Prostate gland (tissue), 2 donors: Measurements from ENCODE around the gene SMPD3.

Experiments
- POLR2AphosphoS5 ChIP-seq: sonication (generic); formaldehyde crosslinking; IDR thresholded peaks from one replicate; pipeline ENCODE4 v1.6.1; 2017; ENCODE audit warnings: antibody characterized with exemption
- TF ChIP-seq, protein P1 (sequence below), 4 experiments: fragments of 200-600 bp in 2 of 4; fragments of 450-650 bp in 2 of 4; sonication (generic) in 2 of 4; IDR thresholded peaks; 1 replicate in 3 of 4; 2 replicates in 1 of 4; pipeline ENCODE4 v1.5.1; 2016 to 2019; ENCODE audit warnings: antibody characterized with exemption in 4 of 4, mild to moderate bottlenecking in 2 of 4, moderate library complexity in 2 of 4

DNA sequence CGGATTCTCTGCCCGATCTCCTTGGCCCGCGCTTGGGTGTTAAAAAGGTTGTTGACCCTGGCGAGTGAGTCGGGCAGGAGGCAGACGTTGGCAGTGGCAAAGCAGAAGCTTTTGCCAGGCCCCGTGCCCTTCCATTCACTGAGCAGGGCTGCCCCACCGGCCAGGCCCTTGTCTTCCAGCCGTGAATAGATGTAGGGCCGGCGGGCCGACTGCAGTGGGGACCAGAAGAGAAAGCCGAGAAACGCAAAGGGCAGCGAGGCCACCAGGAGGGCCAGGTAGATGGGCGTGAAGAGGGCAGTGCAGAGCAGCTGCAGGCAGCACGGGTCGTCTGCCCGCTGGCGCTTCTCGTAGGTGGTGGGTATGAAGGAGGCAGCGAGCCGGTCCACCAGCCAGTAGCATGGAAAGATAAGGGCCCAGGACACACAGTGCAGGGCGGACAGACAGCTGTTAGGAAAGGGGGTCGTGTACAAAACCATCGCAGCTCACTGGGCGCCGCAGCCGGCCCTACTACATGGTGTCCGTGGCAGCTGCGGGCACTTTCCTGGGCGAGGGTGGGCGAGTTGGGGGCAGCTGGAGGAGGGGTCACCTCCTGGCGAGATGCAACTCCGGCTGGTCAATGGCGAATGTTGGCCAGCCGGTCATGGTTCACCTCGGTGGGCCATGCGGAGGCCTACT, 76.5 kb downstream of the SMPD3 start:
- TF ChIP-seq, protein P1, sequence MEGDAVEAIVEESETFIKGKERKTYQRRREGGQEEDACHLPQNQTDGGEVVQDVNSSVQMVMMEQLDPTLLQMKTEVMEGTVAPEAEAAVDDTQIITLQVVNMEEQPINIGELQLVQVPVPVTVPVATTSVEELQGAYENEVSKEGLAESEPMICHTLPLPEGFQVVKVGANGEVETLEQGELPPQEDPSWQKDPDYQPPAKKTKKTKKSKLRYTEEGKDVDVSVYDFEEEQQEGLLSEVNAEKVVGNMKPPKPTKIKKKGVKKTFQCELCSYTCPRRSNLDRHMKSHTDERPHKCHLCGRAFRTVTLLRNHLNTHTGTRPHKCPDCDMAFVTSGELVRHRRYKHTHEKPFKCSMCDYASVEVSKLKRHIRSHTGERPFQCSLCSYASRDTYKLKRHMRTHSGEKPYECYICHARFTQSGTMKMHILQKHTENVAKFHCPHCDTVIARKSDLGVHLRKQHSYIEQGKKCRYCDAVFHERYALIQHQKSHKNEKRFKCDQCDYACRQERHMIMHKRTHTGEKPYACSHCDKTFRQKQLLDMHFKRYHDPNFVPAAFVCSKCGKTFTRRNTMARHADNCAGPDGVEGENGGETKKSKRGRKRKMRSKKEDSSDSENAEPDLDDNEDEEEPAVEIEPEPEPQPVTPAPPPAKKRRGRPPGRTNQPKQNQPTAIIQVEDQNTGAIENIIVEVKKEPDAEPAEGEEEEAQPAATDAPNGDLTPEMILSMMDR (IDR thresholded peaks at IDR 0.05) = no peak
- no peak for TF ChIP-seq POLR2AphosphoS5
